Measurements from ENCODE around the gene SPINK4.

Gene SPINK4

DNA sequence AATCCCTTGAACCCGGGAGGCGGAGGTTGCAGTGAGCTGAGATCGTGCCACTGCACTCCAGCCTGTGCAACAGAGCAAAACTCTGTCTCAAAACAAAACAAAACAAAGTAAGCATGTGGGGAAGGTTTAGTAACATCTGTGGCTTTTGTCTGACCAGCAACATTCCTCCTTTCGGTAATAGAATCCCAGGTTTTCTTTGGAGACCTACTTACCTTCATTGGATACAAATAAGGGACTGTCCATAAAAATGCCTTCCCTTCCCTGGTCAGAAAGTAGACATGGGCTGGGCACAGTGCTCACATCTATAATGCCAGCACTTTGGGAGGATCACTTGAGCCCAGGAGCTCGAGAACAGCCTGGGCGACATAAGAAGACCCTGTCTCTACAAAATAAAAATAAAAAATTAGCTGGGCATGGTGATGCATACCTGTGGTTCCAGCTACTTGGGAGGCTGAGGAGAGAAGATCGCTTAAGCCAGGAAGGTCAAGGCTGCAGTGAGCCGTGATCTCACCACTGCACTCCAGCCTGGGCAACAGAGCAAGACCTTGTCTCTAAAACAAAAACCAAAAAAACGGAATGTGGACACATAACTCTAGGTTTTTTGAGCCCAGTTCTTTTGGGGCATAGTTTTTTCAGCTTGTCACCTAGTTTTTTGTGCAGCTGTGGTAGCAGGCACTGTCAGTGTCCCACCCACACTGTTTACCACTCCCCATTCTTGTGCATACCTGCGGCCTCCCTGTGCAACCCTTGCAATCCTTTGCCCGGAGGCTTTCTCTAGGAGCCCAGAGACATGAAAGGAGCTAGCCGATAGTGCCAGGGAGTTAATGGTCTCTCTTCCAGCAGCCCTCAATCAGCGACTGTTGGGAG is 9.0 kb upstream of the SPINK4 start:
- DNase-seq = no peak

DNA sequence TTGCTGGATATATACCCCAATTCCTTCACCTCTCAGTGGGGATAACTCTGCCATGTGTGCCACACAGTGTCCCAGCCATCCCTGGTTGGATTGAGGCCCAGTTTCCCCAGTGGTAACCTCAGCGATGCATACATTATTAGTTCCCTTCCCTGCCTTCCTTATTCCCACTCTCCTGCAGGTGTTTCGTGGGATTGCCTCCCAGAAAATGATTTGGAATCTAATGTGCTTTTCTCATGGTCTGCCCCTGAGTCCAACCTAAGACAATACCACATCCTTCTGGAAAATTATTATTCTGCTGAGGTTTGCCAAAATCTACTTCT is 8.4 kb upstream of the SPINK4 start:
- no peak for DNase-seq

DNA sequence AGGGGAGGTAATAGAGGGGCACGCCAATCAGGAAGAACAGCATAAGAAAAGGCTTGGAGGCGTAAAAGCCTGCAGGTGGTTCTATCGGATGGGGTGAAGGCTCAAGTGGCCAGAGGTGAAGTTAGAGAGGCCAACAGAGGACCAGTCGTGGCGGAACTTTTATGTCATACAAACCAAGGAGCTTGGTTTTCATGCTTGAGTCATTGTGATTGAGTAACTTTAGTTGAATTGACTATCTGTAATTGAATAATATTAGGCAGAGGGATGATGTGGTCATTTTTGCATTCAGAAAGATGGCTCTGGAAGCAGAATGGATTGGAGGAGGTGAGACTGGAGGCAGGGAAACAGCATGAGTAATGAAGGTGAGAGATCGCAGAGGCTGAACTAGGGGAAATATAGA is 7.2 kb upstream of the SPINK4 start:
- no peak for DNase-seq

DNA sequence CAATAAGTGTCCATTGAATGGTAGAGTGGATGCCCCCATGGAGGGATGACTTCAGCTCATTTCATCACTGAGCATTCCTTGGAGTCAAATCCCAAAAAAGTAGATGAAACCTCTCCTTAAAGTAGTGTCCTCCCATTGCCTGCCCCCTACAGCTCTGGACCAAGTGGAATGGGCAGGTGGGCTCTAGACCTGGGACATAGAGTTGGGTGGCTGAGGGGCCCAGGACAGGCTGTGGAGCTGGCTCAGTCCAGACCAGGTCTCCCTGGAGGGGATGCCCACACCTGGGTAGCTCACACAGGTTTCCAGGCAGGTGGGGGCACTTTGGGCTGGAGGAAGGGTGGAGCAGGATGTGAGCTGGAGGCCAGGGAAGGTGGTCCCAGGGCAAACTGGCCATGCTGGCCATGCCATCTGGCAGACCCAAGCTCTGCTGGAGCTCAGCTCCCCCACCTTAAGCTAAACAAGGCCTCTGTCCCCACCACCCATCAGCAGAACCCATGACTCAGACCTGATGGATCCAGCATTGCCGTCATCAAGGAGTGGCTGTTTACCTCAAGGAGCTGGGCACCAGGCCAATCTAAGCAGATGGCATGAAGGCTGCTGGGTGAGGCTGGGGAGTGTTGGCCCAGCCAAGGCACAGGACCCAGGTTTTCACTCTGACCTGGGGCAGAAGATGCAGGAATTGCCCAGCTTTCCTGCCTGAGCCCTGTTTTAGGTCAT is 6.2 kb upstream of the SPINK4 start:
- peak; percentile 78 for DNase-seq

DNA sequence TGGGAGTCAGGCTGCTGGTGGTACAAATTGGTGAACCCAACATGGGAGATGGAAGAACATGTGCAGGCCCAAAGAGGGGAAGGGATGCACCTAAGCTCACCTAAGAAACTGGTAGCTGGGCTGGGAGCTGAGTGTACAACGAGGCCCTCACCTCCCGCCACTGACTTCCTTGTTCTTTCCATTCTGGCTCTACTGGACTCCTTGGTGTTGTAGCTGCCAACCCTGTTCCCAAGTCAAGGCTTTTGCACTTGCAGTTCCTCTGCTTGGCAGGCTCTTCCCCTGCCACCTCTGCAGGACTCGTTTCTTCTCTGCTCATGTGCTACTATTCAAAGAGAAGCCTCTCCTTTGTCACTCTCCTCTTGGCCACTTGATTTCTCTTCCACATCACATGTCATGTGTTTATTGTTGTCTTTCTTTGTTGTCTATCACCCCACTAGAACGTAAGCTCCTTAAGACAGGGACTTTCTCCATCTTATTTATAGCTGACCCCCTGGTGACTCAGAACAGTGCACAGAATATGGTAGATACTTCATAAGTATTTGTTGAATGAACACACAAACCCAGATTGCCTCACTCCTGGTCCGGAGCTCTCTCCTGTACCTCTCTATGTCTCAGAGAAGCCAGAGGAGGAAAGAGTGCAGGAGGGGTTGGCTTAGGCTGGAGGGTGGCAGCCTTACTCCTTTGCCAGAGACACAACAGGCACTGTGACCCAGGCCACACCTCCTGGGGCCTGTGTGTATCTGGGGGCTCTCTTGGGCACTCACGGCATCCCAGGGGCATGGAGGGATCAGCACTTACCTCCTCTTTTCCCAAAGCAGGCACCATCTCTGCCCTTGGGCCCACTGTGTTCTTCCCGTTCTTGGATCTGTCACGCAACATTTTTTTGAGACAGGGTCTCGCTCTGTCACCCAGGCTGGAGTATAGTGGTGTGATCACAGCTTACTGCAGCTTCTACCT is 5.2 kb upstream of the SPINK4 start:
- DNase-seq = no peak

DNA sequence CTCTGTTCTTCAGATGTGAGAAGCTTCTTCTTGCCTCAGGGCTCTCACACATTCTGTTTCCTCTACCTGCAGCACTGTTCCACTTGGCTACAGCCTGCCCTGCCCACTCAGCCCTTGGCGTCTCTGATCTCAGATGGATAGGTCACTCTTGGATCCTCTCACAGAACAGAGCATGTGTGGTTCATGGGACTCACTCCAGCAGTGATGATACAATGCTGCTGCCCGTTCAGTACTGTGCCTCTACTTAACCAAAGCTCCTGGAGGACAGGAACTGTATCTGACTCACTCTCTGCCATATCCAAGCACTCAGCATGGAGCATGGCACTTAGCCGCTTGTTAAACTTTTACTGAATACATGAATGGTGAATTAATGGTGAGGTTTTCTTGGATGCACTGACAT is 3.4 kb upstream of the SPINK4 start:
- DNase-seq = no peak

DNA sequence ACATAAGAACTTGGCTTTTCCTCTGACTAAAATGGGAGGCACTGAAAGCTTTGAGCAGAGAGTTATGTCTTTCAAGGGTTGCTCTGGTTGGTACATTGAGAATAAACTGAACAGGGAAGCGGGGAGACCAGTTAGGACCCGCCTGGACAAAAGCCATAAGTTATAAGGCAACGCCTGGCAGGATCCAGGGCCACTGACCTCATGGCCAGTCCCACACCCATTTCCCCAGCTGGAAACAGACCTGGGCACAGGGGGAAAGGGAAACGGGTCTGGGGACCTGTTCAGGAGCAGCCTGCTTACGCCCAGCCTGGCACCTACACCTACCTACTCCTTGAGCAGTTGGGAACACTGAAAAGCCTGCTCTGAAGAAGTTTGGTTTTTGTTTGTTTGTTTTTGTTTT is 1.3 kb downstream of the SPINK4 start:
- no peak for DNase-seq

DNA sequence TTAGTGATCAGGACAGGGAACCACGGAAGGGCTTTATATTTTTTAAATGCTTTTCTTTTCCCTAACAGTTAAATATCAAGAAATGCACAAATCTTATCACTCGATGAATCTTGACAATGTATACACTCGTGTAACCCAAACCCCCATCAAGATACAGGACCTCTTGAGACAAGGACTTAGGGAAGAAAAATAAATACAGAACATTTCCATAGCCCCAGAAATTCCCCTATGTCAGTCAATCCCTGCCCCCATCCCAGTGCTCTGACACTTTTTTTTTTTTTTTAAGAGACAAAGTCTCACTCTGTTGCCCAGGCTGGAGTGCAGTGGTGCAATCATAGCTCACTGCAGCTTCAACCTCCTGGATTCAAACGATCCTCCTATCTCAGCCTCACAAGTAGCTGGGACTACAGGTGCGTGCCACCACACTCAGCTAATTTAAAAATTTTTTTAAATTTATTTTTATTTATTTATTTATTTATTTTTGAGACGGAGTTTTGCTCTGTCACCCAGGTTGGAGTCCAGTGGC is 2.7 kb downstream of the SPINK4 start:
- DNase-seq = no peak

DNA sequence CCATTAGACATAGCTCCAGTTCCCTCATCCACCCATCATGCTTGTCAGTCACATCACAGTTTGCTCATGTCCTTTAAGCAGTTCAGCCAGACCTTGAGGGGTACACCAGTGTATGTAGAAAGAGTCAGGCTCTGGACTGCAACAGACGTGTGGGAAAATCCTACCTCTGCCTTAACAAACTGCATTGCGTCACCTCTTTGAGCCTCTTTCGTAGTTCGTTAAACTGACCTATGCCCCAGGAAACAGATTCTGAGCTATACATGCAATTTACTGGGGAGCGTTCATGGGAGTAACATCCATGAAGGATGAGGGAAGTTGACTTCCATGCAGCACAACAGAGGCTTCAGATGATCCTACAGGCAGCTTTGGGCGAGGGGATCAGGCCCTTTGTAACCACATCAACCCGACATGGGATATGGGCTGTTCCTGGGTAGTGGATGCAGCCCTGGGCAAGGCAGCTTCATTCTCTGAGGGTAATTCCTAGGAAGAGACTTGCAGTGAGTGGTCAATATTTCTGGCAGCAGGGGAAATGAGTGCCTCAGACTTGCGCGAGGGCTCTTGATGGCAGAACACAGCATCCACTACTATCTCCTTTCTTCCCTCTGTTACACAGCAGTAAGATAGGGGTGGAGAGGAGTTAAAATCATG is 4.3 kb downstream of the SPINK4 start:
- DNase-seq = no peak

DNA sequence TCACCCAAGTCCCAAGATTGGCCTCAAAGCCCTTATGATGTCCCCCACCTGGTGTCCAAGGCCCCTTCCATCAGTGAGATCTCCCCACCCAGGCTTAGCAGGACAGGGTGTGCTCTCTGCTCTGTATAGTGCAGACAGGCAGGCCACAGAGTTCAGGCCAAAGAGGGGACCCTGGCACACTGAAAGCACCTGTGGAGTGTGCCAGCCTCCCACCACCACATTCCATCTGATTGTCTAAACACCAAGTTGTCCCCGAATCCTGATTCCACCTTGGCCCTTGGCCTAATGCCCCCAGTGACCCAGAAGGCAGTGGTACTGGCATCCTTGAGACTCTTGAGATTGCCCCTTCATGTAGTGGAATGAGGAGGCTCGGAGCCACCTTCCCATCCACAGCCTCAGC is 5.4 kb downstream of the SPINK4 start:
- DNase-seq = no peak

DNA sequence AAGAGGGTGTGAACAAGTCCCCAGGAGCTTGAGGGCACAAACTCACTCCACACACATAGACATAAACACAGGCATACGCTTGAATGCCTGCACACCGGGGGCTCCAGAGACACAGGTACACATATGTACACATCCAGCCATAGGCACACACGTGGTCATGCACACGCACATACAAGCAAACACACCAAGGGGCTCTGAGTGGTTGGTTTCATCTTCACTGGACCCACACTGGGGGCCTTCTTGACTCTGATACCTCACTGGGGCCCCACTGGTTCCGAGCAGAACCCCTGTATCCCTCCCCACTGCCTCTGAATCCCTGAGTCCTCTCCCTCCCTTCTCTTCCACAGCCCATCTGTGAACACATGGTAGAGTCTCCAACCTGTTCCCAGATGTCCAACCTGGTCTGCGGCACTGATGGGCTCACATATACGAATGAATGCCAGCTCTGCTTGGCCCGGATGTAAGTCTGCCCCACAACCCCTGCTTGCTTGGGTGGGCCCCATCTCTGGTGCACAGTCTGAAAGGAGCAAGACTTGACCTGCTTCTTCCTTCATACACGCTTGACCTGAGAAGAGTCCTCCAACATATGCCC is 6.4 kb downstream of the SPINK4 start:
- no peak for DNase-seq

DNA sequence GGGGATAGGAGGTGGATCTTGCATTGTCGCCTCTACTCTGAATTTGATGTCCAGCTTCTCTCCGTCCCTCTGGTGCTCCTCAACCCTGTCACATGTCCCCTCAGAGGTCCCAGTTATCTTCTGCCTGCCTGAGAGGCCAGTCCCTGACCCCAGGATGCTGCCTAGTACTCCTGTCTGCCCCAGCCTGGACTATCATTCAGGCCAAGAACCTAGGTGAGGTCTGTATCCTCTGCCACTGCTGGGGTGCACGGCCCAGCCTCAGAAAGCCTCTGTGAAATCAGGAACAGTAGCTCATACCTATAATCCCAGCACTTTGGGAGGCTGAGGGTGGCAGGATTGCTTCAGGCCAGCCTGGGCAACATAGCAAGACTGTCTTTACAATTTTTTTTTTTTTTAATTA is 8.6 kb downstream of the SPINK4 start:
- no peak for DNase-seq

DNA sequence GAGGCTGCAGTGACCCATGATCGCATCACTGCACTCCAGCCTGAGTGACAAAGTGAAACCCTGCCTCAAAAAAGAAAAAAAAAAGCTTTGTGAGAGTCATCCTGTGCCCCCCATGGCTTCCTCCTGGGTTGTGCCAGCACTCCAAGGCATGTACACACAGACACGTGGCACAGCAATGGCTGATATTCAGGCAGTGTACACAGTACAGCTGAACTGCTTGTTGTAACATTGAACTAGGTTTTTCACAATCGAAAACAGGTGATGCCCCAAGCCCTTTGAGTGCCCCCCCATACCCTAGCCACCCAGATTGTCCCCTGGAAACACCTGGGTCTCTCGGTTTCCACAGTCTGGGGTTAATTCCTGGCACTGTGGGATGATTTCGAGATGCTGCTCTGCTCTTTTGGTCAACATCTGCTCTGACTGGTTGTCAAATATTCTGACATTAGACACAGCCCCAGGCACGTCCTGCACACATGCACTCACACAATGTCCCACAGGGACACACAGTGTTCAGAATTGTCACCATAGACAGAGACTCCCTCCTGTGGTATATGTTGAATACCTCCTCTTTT is 9.2 kb downstream of the SPINK4 start:
- no peak for DNase-seq

DNA sequence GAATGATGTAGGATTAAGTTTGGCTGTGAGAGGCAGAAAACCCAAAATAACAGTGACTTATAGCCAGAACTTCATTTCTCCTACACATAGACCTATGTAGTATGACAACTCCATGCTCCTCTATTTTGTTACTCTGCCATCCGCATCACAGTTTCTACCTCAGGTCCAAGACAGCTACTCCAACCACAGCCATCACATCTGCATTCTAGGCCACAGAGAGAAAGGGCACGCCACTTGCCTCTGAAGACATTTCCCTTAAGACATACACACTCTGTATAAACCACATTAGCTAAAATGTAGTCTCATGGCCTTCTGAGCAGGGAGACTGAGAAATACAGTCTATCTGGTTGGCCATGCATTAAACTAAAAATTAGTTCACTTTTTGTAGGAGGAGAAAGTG is 10.0 kb downstream of the SPINK4 start:
- no peak for DNase-seq

DNA sequence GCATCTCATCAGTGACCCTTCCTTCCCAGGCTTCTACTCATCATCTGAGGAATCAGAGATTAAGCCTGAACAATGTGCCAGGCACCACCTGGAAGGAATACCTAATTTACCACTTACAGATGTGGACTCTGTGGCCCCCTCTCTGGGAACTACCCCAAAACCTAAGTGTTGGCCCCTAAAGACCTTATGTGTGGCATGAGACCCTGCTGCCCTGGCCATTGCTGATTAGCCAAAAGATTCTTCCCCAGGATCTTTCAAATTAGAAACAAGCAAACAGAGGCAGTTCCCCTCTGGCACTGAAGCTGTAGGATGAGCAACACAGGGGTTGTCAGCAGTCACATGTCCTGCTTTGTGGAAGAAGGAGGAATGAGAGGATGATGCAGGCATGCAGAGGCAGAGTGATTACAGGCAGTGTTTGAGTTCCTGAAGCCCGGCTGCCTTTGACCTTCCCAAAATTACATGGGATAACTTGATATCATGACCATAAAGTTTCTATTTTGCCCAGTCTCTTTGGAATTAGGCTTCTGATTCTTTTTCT is 10.6 kb downstream of the SPINK4 start:
- no peak for DNase-seq

DNA sequence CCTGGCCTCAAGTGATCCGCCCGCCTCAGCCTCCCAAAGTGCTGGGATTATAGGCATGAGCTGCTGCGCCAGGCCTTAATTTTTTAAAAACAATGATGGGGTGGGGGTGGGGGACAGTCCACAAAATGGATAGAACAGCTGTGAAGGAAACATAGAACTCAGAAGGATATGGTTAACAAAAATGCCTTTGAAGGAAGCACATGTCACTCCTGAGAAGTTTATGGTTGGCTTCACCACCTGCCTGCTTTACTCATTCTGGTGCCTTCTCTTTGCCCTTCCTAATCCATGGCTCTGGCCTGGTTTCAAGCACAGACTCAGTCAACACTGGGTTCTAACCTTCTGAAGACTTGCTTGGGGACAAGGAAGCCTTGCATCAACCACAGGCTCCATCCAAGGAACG is 14.2 kb downstream of the SPINK4 start:
- no peak for DNase-seq

DNA sequence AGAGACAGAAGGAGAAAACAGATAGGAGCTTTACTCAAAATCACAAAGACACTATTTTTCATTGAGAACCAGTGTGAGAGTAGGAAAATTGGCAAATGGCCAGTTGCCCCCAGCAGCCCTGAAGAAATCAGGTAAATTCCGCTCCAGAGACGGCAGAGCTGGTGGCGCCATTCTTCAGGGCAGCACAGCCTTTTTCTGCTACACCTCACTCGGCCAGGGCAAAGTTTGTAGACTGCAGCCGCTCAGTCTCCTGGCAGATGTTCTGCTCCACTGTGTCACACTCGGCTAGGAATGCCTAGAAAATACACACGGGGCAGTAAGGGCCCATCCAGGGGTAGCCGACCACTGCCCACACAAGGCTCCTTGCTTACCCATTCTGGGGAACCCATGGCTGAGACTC is 15.0 kb downstream of the SPINK4 start:
- DNase-seq = no peak

DNA sequence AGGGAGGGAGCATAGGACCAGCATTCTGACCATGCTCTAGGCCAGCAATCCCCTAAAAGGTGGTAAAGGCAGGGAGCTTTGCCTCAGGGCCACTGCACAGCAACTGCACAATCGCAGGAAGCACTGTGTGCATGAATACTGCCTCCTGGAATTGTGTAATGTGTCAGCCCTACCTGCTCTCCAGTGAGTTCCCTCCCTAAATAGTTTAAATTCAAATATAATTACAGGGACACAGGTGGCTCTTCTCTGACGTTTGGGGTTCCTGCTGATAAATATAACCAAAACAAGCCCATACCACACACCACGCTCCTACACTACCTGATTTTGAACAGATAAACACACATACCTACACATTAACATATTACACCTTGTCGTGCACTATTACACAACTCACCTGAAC is 15.5 kb downstream of the SPINK4 start:
- DNase-seq = no peak

DNA sequence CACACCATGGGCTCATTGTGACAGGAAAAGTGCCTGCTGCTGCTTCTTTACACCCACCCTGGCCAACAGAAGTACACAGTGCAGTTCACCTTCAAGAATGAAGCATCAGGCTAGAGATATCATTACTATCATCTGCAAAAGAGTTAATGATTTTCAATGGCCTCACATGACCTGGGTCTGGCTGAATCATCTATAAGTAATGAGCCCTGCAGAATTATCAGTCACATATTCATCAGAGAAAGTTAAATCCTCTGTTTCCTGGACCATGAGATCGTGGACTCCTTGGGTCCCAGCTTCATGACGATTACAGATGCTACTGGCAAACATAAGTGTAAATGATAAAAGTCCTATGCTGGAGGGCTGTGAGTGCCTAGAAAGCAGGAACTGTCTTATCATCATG is 16.3 kb downstream of the SPINK4 start:
- DNase-seq = no peak

DNA sequence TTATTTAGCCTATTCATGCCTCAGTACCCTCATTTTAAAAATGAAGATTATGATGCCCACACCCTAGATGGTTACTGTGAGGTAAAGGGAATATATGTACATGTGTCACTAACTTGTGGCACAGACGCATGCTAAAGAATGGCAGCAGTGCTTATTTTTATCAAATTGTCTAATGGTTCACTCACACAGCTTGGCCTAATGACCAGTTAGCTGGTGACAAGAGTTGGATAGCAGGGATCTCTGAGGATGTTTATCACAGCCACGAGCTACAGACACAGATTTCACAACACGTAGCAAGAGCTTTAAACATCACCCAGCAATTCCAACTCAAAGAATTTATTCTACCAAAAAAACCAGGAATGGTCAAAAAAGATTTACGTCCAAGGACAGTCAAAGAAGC is 17.3 kb downstream of the SPINK4 start:
- DNase-seq = no peak

DNA sequence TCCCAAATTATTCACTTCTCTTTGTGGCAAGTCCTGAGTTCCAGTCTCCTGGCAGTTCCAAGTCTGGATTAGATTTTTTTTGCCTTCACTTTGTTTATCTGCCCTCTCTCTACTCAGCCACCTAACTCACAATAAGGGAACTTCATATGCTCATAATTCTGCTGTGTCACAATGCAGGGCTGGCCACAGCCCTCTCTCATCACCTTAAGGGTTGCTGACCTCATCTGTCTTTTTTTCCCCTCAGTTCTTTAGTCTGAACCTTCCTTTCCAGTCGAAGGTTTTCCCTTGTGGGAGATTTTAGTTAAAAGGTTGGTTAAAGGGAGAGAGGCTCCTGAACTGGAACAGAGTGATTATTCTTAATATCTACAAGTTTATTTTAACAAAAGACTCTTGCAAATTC is 20.4 kb downstream of the SPINK4 start:
- DNase-seq = no peak

Measured in NCI-H226 (cell line).